HG03095 (cell line): Measurements from ENCODE around the gene PDE8A.

Experiments
- ATAC-seq: cut with Tn5 transposase; IDR thresholded peaks from one replicate; pipeline ENCODE4 v1.9.1; 2021; ENCODE audit warnings: moderate library complexity; ENCODE audit not compliant: unreplicated experiment

The PDE8A gene

GRCh38 chr15:85118581-85118980 is 136.9 kb downstream of the PDE8A start:
- ATAC-seq = no peak

GRCh38 chr15:85120351-85121113 is 138.9 kb downstream of the PDE8A start:
- no peak for ATAC-seq

GRCh38 chr15:85124173-85124572 is 142.5 kb downstream of the PDE8A start:
- ATAC-seq = no peak

- ATAC-seq = no peak
Measured at GRCh38 chr15:85125056-85125661, 143.5 kb downstream of the PDE8A start.

GRCh38 chr15:85128621-85129020 is 147.0 kb downstream of the PDE8A start:
- ATAC-seq = no peak

- no peak for ATAC-seq
Measured at GRCh38 chr15:85129881-85130280, 148.2 kb downstream of the PDE8A start.

- ATAC-seq = no peak
Measured at GRCh38 chr15:85131915-85132314, 150.3 kb downstream of the PDE8A start.

GRCh38 chr15:85133709-85134108 is 152.1 kb downstream of the PDE8A start:
- no peak for ATAC-seq

- no peak for ATAC-seq
Measured at GRCh38 chr15:85137489-85138168, 156.0 kb downstream of the PDE8A start.

- ATAC-seq = no peak
Measured at GRCh38 chr15:85139391-85139790, 157.7 kb downstream of the PDE8A start.

GRCh38 chr15:85141726-85142125 is 160.1 kb downstream of the PDE8A start:
- no peak for ATAC-seq

- no peak for ATAC-seq
Measured at GRCh38 chr15:85142312-85142711, 160.7 kb downstream of the PDE8A start.

GRCh38 chr15:85149465-85150129 is 167.9 kb downstream of the PDE8A start:
- ATAC-seq = no peak

- no peak for ATAC-seq
Measured at GRCh38 chr15:85150130-85150480, 168.4 kb downstream of the PDE8A start.

- no peak for ATAC-seq
Measured at GRCh38 chr15:85151145-85151544, 169.5 kb downstream of the PDE8A start.

GRCh38 chr15:85151861-85152260 is 170.2 kb downstream of the PDE8A start:
- no peak for ATAC-seq

GRCh38 chr15:85154061-85154460 is 172.4 kb downstream of the PDE8A start:
- no peak for ATAC-seq

- ATAC-seq = no peak
Measured at GRCh38 chr15:85155360-85155759, 173.7 kb downstream of the PDE8A start.

GRCh38 chr15:85155857-85156256 is 174.2 kb downstream of the PDE8A start:
- ATAC-seq = no peak

- no peak for ATAC-seq
Measured at GRCh38 chr15:85157344-85157743, 175.7 kb downstream of the PDE8A start.

- no peak for ATAC-seq
Measured at GRCh38 chr15:85162237-85162636, 180.6 kb downstream of the PDE8A start.
